HG02885 (cell line): Measurements from ENCODE around the gene DMD.
"Not testable (repeated sequence)": the region's sequence is repeated elsewhere in the genome, so short reads cannot be mapped to it uniquely, and the experiment has no call there.

ENCODE experiments used
- ATAC-seq: cut with Tn5 transposase; IDR thresholded peaks from one replicate; pipeline ENCODE4 v1.9.1; 2021; ENCODE audit warnings: mild to moderate bottlenecking; ENCODE audit not compliant: unreplicated experiment, poor library complexity

The DMD gene

DNA sequence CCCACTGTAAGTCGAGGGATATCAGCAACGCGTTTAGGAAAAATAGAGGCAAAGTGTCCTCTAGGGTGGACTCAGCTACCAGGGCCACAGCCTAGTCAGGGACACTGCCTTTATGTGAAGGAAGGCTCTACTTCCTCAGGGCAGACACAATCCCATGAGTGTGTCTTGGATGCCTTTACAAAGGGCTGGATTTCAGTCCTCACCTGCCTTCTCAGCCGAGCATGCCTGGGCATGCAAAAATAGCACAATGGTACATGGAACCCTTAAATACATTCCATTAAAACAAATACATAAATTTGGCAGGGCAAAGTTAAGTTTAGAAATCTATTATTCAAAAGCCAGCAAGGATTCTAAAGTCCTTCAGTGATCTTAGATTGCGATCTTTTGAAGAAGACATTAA lies 51.1 kb downstream of the DMD start:
- no peak for ATAC-seq

DNA sequence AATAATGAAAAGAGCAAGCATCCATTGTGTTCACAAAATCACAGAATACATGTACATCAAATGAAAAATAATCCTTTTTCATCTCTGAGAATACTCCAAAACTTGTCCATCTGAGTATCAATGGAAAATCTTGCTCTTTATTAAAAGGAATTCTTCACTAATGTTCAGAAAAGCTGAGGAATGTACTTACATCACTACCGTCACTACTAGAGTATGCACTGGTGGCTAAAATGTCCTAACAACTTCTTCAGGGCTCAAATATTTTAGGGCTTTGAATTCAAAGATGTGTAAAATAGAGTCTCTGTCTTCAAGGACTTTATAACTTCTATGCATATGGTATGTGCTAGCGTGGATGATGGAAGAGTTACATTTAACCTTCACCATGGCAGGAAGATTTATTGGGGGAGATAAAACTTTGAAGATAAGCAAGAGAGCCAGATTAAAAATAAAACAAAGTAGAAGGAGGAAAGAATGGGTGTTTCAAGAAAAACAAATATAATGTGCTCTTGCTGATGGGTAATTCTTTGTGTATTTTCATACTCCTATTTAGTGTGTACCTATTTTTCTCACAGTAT lies 55.1 kb downstream of the DMD start:
- ATAC-seq = no peak

DNA sequence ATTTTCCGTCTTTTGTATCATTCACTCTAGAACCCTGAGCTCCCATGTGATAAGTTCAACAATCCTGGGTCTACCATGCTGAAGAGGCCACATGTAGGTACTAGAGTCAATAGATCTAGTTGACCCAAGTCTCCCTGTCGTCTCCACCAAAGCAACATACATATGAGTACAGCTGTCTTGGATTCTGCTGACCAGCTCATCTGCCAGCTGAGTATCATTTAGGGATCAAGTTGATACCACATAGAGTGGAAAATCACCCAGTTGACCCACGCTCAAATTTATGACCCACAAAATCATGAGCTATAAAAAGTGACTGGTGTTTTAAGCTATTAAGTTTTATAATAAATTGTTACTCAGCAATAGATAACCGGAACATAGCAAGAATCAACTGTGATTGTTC lies 61.8 kb downstream of the DMD start:
- ATAC-seq = no peak

GRCh38 chrX:33149085-33149484 lies 62.3 kb downstream of the DMD start:
- ATAC-seq = no peak

DNA sequence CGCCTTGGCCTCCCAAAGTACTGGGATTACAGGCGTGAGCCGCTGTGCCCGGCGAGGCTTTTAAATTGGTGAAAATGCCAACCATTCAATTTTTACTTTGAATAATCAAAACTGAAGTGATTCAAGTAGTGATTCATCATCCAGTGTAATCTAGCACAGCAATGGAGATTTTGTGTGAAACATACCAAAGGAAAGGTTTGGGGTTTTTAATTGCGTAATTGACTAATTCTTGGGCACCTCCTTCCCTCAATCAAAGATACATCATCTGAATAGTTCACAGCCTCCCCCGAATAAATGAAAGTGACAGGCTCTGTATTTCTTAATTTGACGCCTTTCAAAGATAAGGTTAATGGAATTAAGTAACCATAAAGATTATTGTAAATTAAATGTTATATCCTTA lies 69.0 kb downstream of the DMD start:
- no peak for ATAC-seq

DNA sequence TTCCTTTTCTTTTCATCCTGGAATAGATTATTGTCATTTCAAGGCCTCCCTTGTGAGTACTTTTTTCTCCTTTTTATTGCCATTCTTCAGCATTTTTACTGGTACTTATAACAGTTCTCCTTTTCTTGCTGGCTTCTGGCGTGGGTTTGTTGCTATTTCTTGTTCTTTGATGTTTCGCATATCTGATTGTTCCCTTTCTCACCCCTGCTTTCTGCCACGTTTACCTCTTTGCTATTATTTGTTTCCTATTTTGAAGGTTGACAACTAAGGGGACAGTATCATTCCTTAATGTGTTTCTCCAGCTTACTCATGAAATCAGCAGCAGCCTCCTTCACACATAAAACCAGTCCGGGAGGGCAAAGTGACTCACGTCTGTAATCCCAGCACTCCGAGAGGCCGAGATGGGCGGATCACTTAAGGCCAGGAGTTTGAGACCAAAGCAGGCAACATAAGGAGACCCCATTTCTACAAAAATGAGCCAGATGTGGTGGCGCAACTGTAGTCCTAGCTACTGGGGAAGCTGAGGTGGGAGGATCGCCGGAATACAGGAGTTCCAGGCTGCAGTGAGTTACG lies 72.6 kb downstream of the DMD start:
- no peak for ATAC-seq

DNA sequence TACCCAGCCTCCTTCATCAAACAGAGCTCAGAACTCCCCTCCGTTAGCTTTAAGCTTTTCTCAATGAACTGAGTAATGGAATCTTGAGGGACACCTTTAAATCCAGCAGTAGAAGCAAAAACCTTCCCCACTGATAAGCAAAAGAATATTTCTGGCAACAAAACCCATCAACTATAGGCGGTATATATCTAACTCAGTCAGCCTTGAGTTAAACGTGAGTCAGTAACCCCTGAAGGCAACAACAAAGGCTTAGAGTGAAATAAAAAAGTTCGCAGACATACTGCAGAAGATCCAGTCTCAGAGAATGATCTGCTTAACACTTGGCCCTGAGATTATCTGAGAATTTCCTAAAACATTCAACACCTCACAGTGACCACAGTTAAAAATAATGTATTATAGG lies 77.2 kb downstream of the DMD start:
- no peak for ATAC-seq

DNA sequence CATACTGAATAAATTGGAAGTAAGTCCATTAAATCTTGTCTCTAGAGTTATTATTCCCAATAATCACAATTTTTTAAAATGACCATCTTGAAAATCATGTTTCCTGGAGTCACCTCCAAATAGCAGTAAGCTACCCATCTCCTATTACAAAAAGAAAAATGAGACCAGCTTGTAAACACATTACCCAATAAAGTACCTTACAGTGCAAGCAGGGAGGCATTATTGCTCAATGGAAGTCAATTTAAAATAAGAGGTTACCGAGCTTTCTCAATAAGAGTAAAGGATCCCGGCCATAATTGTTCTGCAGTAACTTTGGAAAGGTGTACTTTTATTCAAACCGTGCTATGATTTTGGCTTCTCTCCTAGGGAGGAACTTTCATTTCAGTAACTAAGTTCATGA lies 78.0 kb downstream of the DMD start:
- no peak for ATAC-seq

DNA sequence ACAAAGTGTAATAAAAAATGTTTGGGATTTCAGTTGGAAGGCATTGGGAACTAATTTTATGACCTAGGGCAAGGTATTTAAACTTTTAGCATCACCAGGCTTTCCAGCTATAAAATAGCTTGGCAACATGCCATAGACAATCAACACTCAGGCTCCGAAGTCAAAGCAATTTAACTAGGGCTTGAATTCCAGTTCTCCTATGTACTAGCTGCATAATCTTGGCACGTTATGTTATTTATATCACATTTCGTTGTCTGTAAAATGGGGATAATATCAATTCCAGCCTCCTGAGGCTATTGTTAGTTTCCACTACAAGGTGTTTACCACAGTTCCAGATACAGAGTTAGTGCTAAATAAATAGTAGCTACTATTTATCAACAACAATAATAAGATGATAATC lies 78.8 kb downstream of the DMD start:
- ATAC-seq = no peak

GRCh38 chrX:33129607-33130006 lies 81.7 kb downstream of the DMD start:
- ATAC-seq = no peak

DNA sequence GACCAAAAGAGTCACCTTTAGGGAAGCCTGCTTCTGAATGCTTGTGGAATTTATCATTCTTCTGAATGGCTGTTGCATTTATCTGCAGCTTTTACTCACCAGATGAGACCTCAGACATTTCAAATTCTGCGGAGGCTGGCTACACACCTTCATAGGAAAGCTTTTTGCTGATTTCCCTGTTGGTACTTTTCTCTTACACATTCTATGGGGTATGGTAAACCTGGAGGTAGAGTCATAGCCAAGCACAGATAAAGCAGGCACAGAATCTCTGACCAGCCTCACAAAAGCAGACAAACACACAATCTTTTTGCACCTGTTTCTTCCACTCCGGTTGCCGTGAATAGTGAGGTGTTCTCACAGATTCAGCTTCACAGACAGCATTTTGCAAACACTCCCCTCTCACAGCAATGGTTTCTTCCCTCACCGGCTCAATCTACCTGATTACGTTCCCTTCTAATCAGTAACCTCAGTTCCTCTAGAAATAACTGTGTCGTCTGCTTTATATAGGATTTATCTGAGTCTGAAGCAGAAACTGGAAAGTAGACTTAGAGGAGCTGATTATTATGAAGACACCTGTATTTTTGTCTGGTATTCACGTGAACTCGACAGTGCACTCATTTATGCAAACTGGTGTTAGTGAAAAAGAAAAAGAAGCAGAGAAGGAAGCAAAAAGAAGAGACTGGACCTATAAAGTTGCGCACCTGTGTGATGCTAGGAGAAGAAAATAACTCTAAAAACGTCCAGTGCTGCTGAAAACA lies 83.1 kb downstream of the DMD start:
- no peak for ATAC-seq

DNA sequence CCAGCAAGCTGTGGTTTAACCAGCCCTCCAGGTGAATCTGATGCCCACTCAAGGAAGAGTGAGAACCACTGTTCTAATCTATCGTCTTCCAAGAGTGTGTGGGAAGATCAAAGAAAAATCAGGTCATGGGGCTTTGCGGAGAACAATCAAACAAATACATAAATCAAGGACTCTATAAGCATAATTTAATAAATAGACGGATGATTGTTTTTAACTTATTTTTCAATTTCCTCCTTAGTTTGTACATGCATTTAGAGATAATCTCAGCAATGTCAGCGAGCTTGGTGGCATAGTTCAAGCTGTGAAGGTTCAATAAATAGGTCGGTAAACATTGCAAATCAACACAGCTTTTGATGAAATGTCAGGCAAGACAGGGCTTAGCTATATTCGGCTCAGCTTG lies 84.9 kb downstream of the DMD start:
- no peak for ATAC-seq

DNA sequence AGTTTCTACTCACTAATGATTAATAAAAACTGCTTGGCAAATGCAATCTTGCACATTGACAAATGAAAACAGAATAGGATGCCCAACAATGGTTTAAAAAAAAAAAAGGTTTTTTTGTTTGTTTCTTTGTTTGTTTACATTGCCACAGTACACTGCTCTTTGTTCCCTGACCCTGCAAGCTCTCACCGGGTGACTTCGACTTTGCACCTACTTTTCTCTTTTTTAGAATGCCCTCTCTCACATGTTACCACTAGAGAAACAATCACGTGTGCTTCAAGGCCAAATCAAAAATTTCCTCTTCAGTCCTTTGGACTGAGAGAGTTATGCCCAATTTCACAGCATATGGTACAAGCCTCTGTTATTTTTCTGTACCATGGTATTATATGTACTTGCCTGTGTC lies 101.5 kb downstream of the DMD start:
- no peak for ATAC-seq

DNA sequence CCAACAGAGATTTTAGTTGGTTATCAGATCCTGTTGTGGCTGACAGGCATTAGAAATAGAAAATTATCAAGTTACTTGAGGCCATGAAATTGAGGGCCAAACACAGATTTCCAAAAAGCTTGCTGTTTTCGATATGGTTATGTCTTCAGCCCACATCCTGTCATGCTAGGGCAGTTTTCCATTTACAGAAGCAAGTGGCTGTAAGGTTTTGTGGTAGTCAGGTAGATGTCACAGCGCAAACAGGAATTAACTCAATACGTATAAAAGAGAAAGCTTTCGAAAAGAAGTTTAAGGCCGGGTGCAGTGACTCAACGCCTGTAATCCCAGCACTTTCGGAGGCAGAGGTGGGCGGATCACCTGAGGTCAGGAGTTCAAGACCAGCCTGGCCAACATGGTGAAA lies 104.6 kb downstream of the DMD start:
- ATAC-seq = no peak

DNA sequence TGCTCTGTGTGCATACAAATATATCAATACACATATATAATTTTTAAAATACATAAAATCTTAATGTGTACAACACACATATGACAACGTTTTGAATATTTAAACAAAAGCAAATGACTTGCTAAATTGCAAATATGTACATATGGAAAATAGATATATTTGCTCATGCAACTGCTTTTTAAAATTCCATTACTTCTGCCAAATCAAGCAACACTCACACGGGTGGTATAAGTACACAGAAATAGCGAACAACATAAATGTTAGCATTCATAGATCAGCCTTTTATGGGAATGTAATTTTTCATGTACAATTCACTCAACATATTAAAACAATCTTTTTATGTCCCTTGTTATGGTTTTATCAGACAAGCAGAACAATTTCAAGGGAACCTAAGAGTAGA lies 116.3 kb downstream of the DMD start:
- ATAC-seq = no peak

DNA sequence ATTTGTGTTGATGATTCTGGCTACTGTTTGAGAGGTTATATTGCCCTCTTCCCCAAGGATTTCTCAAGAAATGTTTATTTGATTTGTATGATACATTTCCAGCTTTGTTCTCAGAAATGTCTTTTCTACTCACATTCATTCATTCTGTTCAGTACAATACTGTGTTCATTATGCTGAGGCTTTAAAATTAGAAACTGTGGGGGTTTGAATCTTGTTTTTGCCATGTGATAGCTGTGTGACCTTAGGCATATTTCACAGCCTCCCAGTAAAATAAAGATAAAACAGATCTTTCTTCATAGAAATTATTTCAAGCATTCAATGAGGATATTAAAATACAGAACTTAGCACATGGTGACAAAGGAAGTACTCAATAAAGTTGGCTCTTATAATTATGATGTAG lies 123.9 kb downstream of the DMD start:
- no peak for ATAC-seq

DNA sequence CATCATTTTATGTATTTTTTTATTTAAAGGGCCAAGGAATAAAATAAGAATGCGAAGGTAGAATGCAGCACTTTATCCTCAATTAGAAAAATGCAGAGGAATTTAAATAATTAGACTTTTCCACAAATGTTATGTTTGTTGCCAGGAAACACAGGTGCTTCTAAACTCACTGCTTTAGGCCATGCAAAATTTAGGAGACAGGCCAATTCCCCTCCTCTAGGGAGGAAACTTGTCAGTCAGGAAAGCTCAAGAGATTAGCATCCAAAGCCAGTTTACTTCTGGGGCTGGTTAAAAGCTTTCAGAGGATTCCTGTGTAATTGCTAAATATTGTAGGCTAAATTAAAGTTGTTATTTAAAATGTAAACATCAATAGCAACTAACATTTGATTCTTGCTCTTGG lies 124.5 kb downstream of the DMD start:
- ATAC-seq = no peak

DNA sequence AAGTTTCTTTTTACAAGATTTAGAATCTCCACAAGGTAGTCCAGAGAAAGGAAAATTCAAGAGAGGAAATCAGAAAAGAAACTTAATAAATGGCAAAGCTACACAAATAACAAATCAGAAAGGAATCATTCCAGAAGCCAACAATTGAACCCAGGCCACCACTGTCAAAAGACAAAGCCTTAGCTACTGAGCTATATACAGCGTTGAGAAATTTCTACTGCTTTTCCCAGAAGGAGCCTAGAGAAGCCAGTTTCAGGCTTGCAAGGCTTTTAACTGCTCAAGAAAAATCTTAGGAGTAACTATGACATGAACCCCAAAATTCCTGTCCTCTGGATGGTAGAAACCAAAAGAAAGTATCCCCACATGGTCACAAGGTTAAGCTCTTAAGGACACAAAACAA lies 129.0 kb downstream of the DMD start:
- no peak for ATAC-seq

DNA sequence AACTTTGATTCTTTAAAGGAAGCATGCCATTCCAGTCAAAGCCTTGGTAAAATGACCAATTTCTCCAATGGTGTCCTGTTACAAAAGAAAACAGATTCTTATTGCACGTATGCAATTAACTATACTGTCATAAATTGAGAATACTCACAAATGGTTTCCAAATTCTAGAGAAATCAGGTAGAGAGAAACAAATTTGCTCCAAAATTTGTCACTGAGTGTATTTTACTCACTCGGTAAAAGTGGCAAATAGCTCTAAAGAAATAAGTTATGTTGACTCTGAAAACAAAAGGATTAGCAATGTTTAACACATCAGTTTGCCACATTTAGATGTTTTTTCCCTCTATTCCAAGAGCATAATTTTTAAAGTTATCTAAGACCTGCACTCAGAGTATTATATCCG lies 133.1 kb downstream of the DMD start:
- no peak for ATAC-seq

DNA sequence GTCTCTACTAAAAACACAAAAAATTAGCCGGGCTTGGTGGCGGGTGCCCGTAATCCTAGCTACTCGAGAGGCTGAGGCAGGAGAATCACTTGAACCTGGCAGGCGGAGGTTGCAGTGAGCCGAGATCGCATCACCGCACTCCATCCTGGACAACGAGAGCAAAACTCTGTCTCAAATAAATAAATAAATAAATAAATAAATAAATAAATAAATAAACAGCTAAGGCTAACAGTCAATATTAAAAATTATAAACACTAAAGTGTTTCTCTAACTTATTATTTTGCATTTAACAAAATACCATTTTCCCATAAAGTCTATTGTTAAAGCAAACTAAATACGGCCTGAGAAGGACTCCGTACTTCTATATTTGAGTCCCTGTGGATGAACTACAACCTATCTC lies 137.7 kb downstream of the DMD start:
- ATAC-seq = not testable (repeated sequence)

DNA sequence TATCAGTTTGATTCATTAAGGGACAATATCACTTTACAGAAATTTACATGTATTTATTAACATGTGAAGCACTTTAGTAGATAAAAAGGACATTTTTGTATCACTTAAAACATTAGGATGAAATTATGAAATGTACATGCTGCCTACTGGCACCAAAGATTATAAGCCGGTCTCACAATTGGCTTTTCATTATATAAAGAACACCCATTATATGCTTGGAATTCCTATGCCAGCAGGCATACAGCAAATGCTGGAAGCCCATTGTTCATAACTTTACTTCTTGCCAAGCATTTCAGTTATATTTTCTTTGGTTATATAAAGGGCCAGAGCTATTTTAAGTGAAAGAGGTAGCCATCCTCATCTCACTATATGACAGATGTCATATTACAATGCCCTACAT lies 145.9 kb downstream of the DMD start:
- no peak for ATAC-seq

- ATAC-seq = no peak
Observed at GRCh38 chrX:33062041-33062440, 149.3 kb downstream of the DMD start.
